Activated CD8-positive, alpha-beta memory T cell treated with anti-CD3 and anti-CD28 coated beads, Interleukin-2, amount 50 U/mL, for 24 hours (primary cell): ENCODE measurements around the gene CCT6A.
A peak's percentile ranks its signal among the peaks of the same experiment; 100 is the strongest.
"Not testable (repeated sequence)": the region's sequence is repeated elsewhere in the genome, so short reads cannot be mapped to it uniquely, and the experiment has no call there.

Source experiments
- DNase-seq: peaks from one replicate; pipeline ENCODE4 v3.0.0-alpha.2; 2020; ENCODE audit errors: extremely low read depth

The CCT6A gene

DNA sequence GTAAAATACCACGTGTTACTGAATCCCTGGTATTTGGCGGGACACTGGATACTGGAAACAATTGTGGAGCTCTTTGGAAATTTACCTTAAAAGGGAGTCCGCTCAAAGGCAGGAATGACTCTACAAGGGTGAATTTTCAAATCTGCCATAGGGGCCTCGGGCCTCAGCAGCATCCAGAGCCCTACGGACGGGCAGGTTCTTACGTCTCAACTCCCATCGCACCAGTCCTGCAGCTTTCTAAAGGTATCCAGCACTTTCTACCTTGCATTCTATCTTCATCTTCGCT lies 569 bp upstream of the CCT6A start:
- no peak for DNase-seq

DNA sequence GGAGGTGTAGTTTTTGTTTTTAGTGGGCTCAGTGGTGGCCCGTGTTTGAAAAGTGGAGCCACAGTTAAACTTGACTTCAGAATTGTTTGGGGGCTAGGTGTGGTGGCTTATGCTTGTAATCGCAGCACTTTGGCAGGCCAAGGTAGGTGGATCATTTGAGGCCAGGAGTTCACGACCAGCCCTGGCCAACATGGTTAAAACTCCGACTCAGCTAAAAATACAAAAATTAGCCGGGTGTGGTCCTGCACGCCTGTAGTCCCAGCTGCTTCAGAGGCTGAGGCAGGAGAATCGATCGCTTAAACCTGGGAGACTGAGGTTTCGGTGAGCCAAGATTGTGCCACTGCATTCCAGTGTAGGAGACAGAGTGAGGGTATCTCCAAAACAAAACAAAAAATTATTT lies 1.8 kb downstream of the CCT6A start:
- no peak for DNase-seq

DNA sequence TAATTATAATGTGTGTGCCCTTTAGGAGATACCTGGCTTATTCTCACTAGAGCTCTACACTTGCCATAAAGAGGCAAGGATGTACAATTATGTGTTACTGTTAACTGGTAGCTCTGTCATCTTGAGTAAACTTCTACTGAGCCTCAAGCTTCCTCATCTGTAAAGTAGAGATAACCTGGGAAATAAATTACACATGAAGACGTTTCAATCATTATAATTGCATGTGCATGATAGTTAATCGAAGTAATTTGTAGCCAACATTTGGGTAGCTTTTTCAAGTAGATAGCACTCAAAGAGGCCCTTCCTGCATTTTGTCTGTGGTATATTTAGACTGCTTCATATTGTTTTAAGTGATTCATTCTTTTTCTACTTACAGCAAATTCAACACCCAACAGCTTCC lies 2.4 kb downstream of the CCT6A start:
- DNase-seq: no peak

DNA sequence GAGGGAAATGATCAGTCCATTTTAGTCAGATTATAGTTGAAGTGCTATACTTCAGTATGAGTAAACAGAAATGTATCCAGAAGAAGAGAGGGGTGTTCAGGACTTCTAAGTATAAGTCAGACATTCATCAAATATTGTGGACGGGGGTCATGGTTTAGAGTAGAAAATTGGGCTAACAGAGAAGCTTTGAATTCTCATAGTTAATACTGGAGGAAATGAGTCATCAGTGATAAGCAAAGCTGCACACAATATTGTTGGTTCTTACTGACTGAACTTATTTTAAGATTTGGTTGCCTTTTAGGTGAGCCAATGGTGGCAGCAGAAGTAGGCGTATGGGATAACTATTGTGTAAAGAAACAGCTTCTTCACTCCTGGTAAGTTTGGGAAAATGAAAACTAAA lies 10.8 kb downstream of the CCT6A start:
- DNase-seq: no peak

DNA sequence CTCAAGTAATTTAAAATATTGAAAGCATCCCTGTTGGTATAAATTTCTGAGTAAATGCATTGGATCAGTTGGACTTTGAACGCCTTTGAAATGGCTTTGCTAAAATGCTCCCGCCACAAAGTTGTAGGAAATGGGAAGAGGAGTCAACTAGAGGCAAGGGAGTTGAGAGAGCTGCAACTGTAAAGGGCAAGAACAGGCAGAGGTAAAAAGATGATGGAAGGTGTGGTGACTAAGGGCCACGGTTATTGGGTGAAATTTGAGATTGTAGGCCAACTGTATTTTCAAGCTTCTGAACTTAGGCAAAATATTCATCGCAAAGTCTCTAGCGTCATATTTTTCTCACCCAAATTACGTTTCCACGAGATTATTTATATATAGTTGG lies 11.9 kb downstream of the CCT6A start:
- DNase-seq: no peak

DNA sequence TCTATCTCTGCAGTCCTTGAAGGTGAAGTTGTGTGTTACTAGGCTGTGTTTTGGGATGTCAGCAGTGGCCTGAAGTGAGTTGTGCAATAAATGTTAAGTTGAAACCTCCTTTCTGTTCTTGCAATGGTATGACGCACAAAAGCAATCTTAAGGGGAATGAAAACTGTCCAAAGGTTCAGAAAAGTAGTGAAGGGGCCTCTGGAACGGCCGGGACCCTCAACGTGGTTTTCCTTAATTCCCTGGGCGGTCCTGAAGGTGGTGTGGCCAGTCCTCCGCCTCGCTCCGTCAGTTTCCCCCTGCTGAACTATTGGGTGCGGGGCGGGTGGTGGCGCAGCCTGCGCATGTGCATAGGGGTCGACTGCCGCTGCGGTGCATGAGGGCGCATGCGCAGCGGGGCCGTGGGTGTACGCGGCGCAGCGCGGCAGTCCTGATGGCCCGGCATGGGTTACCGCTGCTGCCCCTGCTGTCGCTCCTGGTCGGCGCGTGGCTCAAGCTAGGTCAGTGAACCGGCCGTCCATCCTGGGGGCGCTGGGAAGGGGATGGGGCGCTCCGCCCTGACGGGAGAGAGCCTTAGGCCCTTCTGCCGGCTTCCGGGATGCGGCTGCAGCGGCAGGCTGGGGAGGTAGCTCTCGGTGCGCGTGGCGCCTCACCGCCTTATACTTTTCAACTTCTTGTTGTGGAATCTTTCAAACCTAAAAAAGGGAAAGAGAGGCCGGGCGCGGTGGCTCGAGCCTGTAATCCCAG lies 12.5 kb downstream of the CCT6A start, which contains the start of gene SUMF2:
Gene SUMF2 (plus strand): TSS at position 405 of the 744 bp plus-strand sequence. CDS start 26 bp downstream, at position 431.
- DNase-seq: peak; percentile 73

DNA sequence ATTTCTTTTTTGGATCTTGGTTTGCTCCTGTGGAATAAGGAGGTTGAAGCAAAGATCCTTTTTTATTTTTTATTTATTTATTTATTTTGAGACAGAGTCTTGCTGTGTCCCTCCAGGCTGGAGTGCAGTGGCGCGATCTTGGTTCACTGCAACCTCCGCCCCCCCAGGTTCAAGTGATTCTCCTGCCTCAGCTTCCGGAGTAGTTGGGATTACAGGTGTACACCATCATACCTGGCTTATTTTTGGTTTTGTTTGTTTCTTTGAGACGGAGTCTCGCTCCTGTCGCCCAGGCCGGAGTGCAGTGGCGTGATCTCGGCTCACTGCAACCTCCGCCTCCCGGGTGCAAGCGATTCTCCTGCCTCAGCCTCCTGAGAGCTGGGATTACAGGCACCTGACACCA lies 14.8 kb downstream of the CCT6A start:
- not testable (repeated sequence) for DNase-seq

DNA sequence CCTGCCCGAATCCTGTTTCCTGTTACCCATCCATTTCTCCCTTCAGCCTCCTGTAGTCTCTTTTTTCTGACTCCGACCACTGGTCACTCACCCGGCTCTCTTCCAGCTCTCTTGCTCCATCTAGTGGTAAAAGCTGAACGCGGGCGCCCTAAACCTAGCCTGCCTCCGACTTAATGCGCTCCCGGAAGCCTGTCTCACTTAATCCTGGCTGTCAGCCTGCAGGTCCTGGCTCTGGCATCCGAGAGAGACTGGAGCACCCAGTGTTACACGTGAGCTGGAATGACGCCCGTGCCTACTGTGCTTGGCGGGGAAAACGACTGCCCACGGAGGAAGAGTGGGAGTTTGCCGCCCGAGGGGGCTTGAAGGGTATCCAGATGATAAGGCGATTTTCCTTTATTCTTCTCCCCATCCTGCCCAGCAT lies 22.8 kb downstream of the CCT6A start:
- no peak for DNase-seq

DNA sequence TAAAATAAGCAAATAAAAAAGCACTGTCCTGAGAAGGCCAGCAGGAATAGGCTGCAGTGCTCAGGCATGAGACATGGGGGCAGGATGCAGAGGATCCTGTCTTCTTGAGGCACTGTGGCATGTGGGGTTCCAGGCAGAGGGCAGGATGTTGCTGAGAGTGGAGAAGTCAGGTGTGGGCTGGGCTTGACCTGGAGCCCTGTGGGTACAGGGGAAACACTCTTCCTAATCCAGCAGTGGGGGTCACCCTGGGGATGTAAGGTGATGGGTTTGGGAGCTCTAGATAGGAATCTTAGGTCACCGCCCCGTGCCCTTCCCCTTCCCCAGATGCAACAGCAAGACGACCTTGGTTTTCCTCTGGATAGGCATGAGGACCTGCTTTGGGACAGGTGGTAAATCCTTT lies 26.1 kb downstream of the CCT6A start:
- no peak for DNase-seq

DNA sequence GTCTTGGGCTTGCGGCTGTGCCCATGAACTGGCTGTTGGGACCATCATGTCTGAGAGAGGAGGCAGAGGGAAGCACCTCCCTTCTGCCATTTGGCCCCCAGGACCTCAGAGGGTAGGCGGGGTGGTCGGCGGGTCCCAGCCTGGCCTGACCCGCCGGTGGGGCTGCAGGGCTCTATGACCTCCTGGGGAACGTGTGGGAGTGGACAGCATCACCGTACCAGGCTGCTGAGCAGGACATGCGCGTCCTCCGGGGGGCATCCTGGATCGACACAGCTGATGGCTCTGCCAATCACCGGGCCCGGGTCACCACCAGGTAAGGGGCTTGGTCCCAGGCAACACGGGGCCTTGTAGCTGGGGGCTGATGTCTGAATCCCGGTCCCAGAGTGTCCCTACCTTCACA lies 26.6 kb downstream of the CCT6A start:
- DNase-seq: no peak

DNA sequence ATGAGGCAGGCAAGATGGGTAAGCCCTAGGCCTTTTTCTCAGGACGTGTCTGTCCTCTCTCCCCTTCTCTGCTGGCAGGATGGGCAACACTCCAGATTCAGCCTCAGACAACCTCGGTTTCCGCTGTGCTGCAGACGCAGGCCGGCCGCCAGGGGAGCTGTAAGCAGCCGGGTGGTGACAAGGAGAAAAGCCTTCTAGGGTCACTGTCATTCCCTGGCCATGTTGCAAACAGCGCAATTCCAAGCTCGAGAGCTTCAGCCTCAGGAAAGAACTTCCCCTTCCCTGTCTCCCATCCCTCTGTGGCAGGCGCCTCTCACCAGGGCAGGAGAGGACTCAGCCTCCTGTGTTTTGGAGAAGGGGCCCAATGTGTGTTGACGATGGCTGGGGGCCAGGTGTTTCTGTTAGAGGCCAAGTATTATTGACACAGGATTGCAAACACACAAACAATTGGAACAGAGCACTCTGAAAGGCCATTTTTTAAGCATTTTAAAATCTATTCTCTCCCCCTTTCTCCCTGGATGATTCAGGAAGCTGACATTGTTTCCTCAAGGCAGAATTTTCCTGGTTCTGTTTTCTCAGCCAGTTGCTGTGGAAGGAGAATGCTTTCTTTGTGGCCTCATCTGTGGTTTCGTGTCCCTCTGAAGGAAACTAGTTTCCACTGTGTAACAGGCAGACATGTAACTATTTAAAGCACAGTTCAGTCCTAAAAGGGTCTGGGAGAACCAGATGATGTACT lies 28.1 kb downstream of the CCT6A start:
- no peak for DNase-seq

DNA sequence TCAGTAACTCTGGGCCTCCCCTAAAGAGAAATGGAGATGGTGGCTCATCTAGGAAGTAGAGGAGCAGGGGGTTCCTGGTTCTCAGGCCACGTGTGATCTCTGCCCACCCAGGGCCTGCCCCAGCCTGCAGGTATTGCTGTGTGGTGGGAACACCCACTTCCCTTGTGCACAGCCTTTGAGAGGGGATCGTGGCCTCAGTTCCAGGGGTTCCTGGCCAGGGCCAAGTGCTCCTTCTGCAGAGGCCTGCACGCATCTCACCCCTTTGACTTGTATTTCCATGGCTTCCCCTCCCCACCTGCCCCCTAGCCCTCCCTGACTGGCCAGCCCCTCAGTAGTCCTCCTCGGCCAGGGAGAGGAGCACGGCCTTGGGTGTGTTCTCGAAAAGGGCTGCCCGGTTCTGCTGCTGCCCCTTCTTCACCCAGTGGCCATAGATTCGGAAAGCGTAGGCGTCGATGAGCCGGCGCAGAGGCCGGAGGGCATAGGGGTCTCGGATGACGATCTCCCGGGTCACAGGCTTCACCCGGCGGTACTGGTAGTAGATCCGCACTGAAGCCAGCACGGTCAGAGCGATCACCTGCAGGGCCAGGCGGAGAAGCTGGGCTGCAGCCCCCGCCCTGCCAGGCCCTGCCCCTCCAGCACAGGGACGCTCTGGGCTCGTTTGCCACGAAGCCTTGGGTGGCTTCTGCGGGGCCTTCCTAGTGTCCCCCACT lies 29.3 kb downstream of the CCT6A start:
- DNase-seq: not testable (repeated sequence)

DNA sequence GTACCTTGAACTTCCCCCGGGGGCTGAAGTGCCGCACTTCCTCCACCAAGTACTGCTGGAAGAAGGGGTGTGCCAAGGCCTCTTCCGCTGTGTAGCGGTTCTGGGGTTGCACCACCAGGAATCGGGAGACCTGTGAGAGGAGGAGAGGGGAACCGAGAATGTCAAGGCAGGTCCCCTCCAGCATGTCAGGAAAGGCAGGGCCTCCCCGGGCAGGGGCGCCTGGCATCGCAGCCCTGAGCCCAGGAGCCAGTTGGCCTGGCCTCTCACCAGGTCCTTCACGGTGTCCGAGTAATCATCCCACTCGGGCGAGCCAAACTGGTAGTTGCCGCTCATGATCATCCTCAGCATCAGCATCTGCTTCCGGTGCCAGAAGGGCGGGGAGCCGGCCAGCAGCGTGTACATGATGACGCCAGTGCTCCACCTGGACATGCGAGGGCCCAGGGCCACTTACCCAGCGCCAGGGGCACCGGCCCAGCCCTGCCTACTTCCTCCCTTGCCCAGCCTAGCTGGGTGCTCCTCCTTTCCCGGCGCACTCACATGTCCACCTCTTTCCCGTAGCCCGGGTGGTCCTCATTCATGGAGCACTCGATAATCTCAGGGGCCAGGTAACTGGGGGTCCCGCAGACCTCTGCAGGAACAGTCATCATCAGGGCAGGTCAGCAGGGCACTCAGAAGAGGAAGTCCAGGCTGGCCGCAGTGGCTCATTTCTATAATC lies 30.2 kb downstream of the CCT6A start:
- DNase-seq: no peak

DNA sequence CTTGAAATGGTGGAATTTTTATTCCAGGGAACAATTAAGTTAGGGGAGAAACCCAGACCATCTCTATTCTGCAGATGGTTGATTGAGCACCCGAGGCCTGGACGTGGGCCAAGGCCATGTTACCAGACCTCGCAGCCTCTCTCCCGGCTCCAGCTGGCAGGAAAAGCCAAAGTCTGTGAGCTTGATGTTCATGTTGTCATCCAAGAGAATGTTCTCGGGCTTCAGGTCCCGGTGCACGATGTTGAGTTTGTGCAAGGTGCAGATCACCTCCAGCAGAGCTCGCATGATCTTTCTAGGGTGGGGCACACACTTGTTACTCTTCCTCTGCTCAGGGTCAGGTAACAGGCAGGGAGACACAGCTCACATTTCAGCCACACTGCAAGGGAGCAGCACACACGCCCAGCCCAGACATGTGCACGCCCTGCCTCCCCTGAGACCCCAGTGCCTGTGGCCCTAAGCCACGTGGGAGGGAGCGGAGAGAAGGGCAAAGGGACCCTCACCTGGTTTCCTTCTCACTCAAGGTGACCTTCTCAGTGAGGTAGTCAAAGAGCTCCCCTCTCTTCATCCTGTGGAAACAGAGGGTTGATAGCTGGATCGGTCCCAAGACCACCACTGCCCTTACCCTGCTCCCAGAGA lies 31.7 kb downstream of the CCT6A start:
- DNase-seq: no peak

DNA sequence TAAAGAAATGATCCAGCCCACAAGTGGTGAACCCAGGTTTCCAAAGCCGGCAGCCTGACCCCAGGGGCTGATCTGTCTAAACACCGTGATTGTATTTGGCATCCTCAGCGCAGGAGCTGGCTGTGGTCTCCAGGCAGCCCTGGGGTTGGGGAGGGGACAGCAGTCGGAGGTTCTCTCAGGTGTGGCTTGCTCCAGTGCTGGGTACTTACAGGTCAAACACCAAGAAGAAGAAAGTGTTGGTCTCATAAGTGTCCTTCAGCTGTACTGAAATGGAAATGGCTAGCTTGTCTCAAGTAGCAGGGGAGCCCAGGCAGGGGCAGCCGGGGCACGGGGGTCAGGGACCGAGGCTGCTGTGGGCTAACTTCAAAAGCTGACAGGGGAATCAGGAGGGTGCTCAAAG lies 35.2 kb downstream of the CCT6A start:
- DNase-seq: no peak

DNA sequence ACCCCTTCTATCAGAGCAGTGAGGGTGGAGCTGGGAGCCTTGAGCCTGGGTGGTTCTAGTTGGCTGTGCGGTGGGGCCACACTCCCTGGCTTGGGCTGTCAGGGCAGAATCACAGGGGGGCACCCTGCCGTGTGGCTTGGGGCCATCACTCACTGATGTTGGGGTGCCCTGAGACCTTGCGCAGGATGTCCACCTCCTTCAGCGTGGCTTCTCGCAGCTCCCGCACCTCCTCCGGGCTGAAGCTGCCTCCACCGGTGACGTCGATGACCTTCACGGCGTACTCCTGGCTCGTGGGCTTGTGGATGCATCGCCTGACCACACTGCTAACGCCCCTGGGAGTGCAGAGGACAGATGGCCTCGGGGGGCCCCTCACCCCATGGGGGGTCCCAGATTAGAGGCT lies 35.9 kb downstream of the CCT6A start:
- no peak for DNase-seq

DNA sequence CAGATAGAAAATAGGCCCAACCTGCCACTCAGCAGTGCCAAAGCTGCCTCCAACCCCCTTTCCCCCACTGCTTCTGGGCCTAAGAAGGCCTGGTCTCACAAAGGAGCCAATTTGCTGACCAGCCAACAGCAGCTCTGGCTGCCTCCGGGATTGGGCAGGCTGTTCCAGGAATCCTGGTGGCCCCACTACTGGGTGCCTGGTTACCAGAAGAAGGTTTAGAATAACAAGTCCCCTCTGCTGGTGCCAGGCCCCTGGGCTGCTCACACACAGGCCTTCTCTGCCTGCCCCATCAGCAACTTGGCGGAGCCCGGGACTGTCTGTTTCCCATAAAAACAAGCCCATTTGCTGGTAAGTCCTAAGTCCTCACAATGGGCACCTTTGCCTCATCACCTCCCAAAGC lies 40.0 kb downstream of the CCT6A start:
- no peak for DNase-seq

DNA sequence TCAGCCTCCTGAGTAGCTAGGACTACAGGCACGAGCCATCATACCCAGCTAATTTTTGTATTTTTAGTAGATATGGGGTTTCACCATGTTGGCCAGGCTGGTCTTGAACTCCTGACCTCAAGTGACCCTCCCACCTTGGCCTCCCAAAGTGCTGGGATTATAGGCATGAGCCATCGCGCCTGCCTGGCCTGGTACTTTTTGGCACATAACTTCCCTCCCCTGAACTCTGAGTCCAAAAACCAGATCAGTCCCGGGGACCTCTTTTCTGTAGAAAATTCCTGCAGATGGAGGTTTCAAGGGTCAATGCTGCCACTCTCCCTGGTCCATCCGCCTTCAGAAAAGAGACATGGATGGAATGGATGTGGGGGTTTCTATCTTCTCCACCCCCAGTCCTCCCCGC lies 40.8 kb downstream of the CCT6A start:
- not testable (repeated sequence) for DNase-seq

DNA sequence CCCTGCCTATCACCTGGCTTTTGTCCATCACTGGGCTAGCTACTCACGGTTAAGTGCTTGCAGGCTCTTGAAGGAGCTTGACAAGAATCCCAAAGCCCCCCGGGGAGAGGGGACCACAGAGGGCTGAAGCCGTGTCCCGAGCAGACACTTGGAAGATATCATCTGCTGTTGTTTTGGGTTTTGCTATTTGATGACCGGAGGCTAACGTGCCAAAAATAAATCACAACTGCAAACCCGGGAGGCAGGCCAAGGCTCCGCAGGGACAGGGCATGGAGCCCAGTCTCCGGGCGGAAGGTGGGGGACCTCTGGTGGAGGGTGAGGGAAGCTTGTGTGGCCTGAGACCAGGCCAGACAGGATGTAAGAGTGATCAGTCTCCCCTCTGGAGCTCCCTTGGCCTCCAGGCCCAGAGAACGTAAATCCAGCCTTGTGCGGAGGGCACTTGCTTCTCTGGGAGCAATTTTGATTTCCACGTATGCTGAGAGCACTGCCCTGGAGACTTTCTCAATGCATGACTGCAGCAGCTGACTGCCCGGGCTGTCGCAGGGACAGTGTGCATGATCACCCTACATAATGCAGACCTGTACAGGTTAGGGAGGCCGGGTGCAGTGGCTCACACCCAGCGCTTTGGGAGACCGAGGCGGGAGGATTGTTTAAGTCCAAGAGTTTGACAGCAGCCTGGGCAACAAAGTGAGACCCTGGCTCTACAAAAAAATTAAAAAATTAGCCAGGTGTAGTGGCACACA lies 41.4 kb downstream of the CCT6A start, which contains the start of gene PHKG1:
Gene PHKG1 (minus strand): TSS at position 164 of the 743 bp plus-strand sequence. CDS start 4,011 bp downstream, outside the sequence.
- no peak for DNase-seq

DNA sequence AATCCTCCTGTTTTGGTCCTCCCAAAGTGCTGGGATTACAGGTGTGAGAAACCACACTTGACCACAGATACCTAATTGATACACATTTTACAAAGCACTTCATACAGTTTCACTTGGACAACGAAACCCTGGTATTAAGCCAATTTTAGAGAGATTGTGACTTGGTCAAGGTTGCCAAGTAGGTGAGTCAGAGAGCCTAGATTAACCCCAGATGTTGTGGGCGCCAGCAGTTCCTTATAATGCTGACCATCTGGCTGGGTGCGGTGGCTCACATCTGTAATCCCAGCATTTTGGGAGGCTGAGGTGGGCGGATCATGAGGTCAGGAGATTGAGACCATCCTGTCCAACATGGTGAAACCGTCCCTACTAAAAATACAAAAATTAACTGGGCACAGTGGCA lies 46.1 kb downstream of the CCT6A start:
- DNase-seq: no peak
